Retinal pigment epithelial cell (primary cell): ENCODE measurements around the gene LHX3.

Experiments
- DNase-seq: peaks from one replicate; pipeline ENCODE4 v3.0.0-alpha.2; 2010; ENCODE audit warnings: low read depth
- H3K4me3 ChIP-seq: 2 replicates; pipeline ENCODE4 v1.5.1; 2011; ENCODE audit warnings: mild to moderate bottlenecking, low read length, control low read depth, moderate library complexity
- TF ChIP-seq, protein P1 (sequence below): conservative IDR thresholded peaks from 2 replicates; pipeline ENCODE4 v1.5.1; 2011; ENCODE audit warnings: low read depth, low read length, control low read depth, inconsistent platforms

The LHX3 gene

DNA sequence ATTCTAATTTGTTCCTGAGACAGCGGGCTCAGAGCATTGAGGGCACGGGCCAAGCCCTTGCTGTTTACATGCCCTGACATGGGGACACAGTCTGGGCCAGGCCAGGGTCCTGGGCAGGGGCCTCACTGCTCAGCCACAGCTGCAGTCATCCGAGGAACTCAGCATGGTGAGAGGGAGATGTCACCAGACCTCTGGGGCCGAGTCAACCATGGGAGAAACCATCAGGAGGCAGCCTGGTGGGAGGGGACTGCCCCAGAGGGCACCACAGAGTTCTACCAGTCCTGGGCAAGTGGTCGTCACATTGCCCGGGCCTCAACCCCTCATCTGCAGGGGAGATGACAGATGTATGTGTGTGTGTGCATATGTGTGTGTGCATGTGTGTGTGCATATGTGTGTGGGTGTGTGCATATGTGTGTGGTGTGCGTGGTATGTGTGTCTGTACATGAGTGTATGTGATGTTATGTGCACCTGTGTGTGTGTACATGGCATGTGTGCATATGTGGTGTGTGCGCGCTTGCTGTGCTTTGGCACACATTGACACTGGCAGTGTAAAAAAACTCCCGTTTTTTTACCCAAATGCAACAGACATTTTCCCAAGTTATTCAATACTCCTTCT is 43.8 kb downstream of the LHX3 start:
- no peak for DNase-seq
- H3K4me3 ChIP-seq: no peak overlapping the region
- TF ChIP-seq, protein P1, sequence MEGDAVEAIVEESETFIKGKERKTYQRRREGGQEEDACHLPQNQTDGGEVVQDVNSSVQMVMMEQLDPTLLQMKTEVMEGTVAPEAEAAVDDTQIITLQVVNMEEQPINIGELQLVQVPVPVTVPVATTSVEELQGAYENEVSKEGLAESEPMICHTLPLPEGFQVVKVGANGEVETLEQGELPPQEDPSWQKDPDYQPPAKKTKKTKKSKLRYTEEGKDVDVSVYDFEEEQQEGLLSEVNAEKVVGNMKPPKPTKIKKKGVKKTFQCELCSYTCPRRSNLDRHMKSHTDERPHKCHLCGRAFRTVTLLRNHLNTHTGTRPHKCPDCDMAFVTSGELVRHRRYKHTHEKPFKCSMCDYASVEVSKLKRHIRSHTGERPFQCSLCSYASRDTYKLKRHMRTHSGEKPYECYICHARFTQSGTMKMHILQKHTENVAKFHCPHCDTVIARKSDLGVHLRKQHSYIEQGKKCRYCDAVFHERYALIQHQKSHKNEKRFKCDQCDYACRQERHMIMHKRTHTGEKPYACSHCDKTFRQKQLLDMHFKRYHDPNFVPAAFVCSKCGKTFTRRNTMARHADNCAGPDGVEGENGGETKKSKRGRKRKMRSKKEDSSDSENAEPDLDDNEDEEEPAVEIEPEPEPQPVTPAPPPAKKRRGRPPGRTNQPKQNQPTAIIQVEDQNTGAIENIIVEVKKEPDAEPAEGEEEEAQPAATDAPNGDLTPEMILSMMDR: no peak

DNA sequence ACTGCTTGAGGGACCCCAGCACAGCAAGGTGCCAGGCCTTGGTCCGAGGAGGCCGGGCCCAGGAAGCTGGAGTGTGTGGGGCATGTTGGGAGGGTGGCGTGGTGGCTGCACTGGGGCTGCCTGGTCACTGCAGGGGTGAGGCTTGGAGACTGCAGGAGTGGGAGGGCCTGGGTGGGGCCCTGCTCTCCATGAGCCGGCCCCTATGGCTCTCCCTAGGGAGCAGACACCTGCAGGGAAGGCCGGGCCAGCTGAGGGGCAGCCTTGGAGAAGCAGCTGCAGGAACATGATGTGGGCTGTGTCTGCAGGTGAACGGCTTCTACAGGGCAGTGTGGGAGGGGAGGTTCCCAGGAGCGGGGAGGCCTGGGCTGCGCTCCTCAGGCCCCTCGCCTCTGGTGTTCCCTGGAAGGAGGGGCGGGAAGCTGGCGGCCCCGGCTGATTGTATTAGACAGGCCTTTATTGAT is 44.5 kb downstream of the LHX3 start:
- H3K4me3 ChIP-seq: no peak overlapping the region
- TF ChIP-seq, protein P1: no peak
- DNase-seq: no peak

DNA sequence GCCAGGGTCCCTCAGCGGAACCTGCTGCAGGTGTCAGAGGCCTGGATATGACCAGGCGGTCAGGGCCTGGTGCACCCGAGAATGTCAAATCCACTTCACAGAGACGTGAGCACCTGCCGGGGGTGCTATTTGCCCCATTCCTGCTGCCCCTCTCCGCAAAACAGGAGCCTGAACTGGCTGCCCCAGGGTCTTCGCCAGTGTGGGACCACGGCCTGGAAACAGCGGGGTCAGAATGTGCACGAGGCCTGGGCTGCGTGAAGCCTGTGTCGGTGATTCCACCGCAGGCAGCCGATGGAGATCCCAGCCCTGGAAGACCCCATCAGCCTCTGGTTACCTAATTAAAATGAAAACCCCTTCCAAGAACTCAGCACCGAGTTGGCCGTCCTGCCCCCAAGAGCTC is 45.1 kb downstream of the LHX3 start:
- DNase-seq: no peak
- H3K4me3 ChIP-seq: no peak overlapping the region
- TF ChIP-seq, protein P1: no peak

DNA sequence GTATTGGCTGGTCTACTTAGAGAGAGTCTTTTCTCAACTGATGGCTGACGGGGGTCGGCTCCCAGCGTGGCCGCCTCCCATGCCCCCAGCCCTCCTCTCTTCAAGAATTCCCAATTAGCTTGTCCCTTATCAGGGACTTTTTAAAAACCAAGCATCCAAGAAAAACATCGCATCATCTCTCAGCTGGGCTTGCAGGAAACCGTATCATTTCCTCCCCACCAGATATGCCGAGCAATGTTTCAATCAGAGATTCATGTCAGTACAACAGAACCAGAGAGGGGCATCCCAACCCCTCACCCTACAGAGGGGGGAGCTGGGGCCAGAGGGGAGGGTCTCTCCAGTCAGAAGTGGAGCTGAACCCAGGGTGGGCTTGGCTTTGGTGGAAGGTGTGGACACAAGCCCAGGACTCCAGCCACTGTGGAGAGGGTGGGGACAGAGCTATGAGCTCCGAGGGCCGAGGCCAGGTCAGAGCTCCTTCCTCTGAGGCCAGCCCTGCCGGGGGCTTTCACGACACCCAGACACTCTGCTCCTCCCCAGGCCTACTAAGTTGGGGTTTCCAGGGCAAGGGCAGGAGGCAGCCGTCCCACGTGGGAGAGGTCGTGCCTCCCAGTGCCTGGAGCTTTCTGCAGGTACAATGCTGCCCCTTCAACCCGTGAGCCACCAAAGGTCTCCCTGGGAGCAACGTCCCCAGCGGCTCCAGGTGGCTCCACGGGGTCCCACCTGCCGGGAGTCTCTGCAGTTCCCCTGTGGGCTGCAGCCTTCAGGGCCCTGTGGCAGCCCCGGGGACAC is 47.3 kb downstream of the LHX3 start:
- no peak overlapping the region for H3K4me3 ChIP-seq
- TF ChIP-seq, protein P1: no peak
- no peak for DNase-seq

DNA sequence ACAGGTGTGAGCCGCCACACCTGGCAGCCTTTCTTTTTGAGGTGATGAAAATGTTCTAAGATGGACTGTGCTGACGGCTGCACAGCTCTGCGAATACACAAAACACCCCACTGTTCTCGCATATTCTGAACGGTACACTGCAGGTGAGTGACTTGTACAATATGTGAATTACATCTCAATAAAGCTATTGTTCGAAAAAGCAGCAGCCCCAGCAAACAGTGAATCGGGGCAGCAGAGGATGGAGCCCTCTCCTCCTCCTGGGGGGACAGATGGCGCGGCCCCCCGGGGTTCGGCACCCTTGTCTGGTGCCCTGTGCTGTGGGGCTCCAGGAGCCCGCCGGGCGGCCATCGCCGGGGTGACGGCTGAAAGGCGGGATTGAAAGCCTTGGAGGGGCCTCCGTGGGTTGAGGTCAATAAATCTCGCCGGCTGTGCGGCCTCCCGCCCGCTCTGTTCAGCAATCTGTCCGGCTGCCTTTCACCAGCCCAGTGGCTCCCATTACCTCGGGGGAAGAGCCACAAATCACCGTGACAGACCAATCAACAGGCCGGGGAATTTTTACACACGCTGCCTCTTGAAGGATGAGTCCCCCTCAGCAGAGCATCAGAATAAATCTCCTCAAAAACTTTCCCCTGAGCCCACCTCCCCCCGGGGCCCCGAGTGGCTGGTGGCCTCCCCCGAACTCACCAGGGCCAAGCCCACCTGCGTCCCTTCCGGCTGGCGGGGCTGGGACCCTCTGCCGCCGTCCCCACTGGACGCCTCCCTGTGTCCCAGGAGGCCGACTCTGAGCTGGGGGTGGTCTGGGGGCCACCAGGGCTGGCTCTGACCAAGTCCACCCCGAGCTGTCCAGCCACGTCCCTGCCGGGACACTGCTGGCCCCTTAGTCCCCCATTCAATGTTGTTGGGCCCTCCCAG is 48.5 kb downstream of the LHX3 start:
- TF ChIP-seq, protein P1: no peak
- no peak for DNase-seq
- no peak overlapping the region for H3K4me3 ChIP-seq

DNA sequence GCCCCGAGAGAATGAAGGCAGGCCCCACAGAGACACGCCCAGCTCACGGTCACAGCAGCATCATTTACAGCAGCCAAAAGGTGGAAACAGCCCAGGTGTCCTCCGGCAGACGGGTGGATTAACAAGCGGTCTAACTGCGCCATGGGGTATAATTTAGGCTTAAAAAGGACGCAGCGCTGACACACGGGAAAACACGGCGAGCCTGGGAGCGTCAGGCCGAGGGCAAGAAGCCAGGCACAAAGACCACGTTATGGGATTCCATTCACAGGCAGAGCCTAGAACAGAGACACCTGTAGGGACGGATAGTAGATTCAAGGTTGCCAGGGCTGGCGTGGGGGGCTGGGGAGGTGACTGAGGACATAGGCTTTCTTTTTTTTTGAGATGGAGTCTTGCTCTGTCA is 49.4 kb downstream of the LHX3 start:
- TF ChIP-seq, protein P1: no peak
- H3K4me3 ChIP-seq: no peak overlapping the region
- DNase-seq: no peak
